A549 (cell line): ENCODE data around the gene KCNQ5. TPM values are rescaled to one million over a fixed set of nuclear protein-coding genes. Genes with fewer than 3 reads are reported as not detected.
A peak's percentile ranks its signal among the peaks of the same experiment; 100 is the strongest.

Experiments
- ATAC-seq, 2 experiments: fragments of 200-7000 bp in 1 of 2; fragments of >200 bp in 1 of 2; cut with Nextera tagmentation in 1 of 2; cut with Tn5 transposase in 1 of 2; 3 replicates each; pipeline versions ENCODE4 v1.8.0 to v1.9.1; 2018 to 2020; ENCODE audit warnings: mild to moderate bottlenecking in 1 of 2, moderate library complexity in 1 of 2
- CTCF ChIA-PET: fragments of 300-600 bp; sonication (Branson Sonifier 250); formaldehyde crosslinking; extraction: SDS; loops from one replicate; lab custom pipeline; 2021; ENCODE audit warnings: antibody characterized with exemption, inconsistent platforms; lab: Yijun Ruan, JAX
- POLR2A ChIA-PET: fragments of 350-600 bp; formaldehyde crosslinking; extraction: SDS; loops from one replicate; lab custom pipeline; 2021; ENCODE audit warnings: antibody characterized with exemption, inconsistent platforms; lab: Yijun Ruan, JAX
- DNase-seq, 2 experiments: peaks; one replicate each; pipeline versions ENCODE4 v3.0.0 to v3.0.0-alpha.2; 2011 to 2016; ENCODE audit warnings: low read depth in 1 of 2, low spot score in 1 of 2
- FAIRE-seq: peaks from 2 replicates; lab custom pipeline; 2011; peaks lifted over from hg19 to GRCh38; lab: Jason Lieb, UNC
- H3K27ac ChIP-seq, 2 experiments: fragments of >200 bp; sonication (Bioruptor Twin); formaldehyde crosslinking; 3 replicates each; pipeline ENCODE4 v1.5.1; 2016 to 2017
- H3K4me1 ChIP-seq: fragments of >200 bp; sonication (Bioruptor Twin); formaldehyde crosslinking; 3 replicates; pipeline ENCODE4 v1.6.1; 2016
- H3K4me2 ChIP-seq: fragments of >200 bp; sonication (Bioruptor Twin); formaldehyde crosslinking; 3 replicates; pipeline ENCODE4 v1.6.1; 2016
- H3K4me3 ChIP-seq: fragments of >200 bp; sonication (Bioruptor Twin); formaldehyde crosslinking; 3 replicates; pipeline ENCODE4 v1.5.1; 2016
- H3K9me3 ChIP-seq: fragments of >200 bp; sonication (Bioruptor Twin); formaldehyde crosslinking; 3 replicates; pipeline ENCODE4 v1.6.1; 2016
- BHLHE40 ChIP-seq: IDR thresholded peaks from 2 replicates; pipeline ENCODE4 v1.6.1; 2012; ENCODE audit warnings: low read depth, low read length, inconsistent platforms
- CEBPB ChIP-seq, 2 experiments: fragments of >200 bp in 1 of 2; sonication (Bioruptor Twin) in 1 of 2; formaldehyde crosslinking in 1 of 2; IDR thresholded peaks; 2 replicates each; pipeline ENCODE4 v1.6.1; 2012 to 2016
- EHF ChIP-seq: fragments of 250-450 bp; sonication (Bioruptor Pico); IDR thresholded peaks from 2 replicates; pipeline ENCODE4 v1.5.0; 2020; ENCODE audit warnings: mild to moderate bottlenecking
- ESRRA ChIP-seq: fragments of 150-350 bp; IDR thresholded peaks from 2 replicates; pipeline ENCODE4 v1.6.1; 2014; ENCODE audit warnings: mild to moderate bottlenecking, low read length, borderline replicate concordance
- FOSL2 ChIP-seq, 2 experiments: fragments of 450-650 bp in 1 of 2; fragments of >200 bp in 1 of 2; sonication (Bioruptor Twin) in 1 of 2; formaldehyde crosslinking; IDR thresholded peaks; 2 replicates each; pipeline versions ENCODE4 v1.5.0 to v1.6.1; 2016 to 2020; ENCODE audit warnings: mild to moderate bottlenecking in 1 of 2, moderate library complexity in 1 of 2
- GATA3 ChIP-seq: IDR thresholded peaks from 2 replicates; pipeline ENCODE4 v1.6.1; 2012; ENCODE audit warnings: borderline replicate concordance
- HES2 ChIP-seq: fragments of >200 bp; sonication (Bioruptor Twin); formaldehyde crosslinking; IDR thresholded peaks from 2 replicates; pipeline ENCODE4 v1.6.1; 2016
- HEYL ChIP-seq: fragments of 250-450 bp; sonication (Bioruptor Pico); IDR thresholded peaks from 2 replicates; pipeline ENCODE4 v1.8.0; 2021; ENCODE audit warnings: mild to moderate bottlenecking, moderate library complexity
- HOXB5 ChIP-seq: fragments of 250-450 bp; sonication (Bioruptor Pico); IDR thresholded peaks from 2 replicates; pipeline ENCODE4 v1.5.0; 2020; ENCODE audit warnings: mild to moderate bottlenecking, moderate library complexity
- JUNB ChIP-seq: fragments of >200 bp; sonication (Bioruptor Twin); formaldehyde crosslinking; IDR thresholded peaks from 2 replicates; pipeline ENCODE4 v1.6.1; 2016
- KDM1A ChIP-seq: fragments of 200-600 bp; sonication (generic); IDR thresholded peaks from 2 replicates; pipeline ENCODE4 v1.6.1; 2016; ENCODE audit warnings: low read depth, mild to moderate bottlenecking
- KDM5A ChIP-seq: fragments of 200-600 bp; sonication (generic); IDR thresholded peaks from 2 replicates; pipeline ENCODE4 v1.6.1; 2016; ENCODE audit warnings: antibody characterized with exemption, mild to moderate bottlenecking
- MAFK ChIP-seq: fragments of 450-650 bp; IDR thresholded peaks from 2 replicates; pipeline ENCODE4 v1.6.1; 2014; ENCODE audit not compliant: partially characterized antibody
- MAX ChIP-seq: IDR thresholded peaks from 2 replicates; pipeline ENCODE4 v1.6.1; 2012
- PHF8 ChIP-seq: fragments of 200-600 bp; sonication (generic); IDR thresholded peaks from 2 replicates; pipeline ENCODE4 v1.6.1; 2016; ENCODE audit warnings: low read depth, mild to moderate bottlenecking, antibody characterized with exemption, moderate library complexity, borderline replicate concordance
- RCOR1 ChIP-seq: fragments of 150-350 bp; IDR thresholded peaks from 2 replicates; pipeline ENCODE4 v1.6.1; 2014; ENCODE audit warnings: antibody characterized with exemption, low read length, low read depth
- RNF2 ChIP-seq: fragments of 200-600 bp; sonication (generic); IDR thresholded peaks from 2 replicates; pipeline ENCODE4 v1.6.1; 2016; ENCODE audit warnings: low read depth, mild to moderate bottlenecking, antibody characterized with exemption, moderate library complexity, borderline replicate concordance
- USF2 ChIP-seq: fragments of 450-650 bp; IDR thresholded peaks from 2 replicates; pipeline ENCODE4 v1.6.1; 2014; ENCODE audit warnings: antibody characterized with exemption
- ZC3H11A ChIP-seq: fragments of 450-650 bp; IDR thresholded peaks from 2 replicates; pipeline ENCODE4 v1.6.1; 2014; ENCODE audit warnings: antibody characterized with exemption, mild to moderate bottlenecking
- ZNF302 ChIP-seq: fragments of 250-450 bp; sonication (Bioruptor Pico); IDR thresholded peaks from 2 replicates; pipeline ENCODE4 v1.9.0; 2021; ENCODE audit warnings: inconsistent platforms, mild to moderate bottlenecking, moderate library complexity
- WGBS: methylation state at CpG from one replicate; pipeline ENCODE4 v1.1.6; 2017; ENCODE audit errors: missing lambda C conversion rate; 5-methylcytosine and 5-hydroxymethylcytosine counted together
- polyA plus RNA-seq, 4 experiments: library from polyadenylated mRNA; depleted of rRNA in 3 of 4; stranded (reverse); fragments of >200 nt; fragmentation: RNase III in 1 of 4; extraction: RNeasy Plus Mini Kit Qiagen cat#74134 plus additional on column Dnase treatment in 1 of 4; gene quantifications; 2 replicates in 3 of 4; 3 replicates in 1 of 4; pipeline ENCODE4 v1.2.3, GENCODE V29; 2011 to 2017

KCNQ5 gene
- polyA plus RNA-seq, 2 of the 4 experiments (the other 2 are of a cell fraction), result 1.2 to 1.3 TPM

GRCh38 chr6:72950114-72950860 is 328.4 kb downstream of the KCNQ5 start:
- ChIA-PET POLR2A (interaction anchor here (0.6 kb wide), 1 partner anchor 138 kb away, joined by 3 read pairs; no protein-coding TSS in a partner anchor), CTCF (interaction anchor here (0.6 kb wide), 1 partner anchor 101 kb away, joined by 3 read pairs; no protein-coding TSS in a partner anchor)
- Histone ChIP-seq H3K4me1 (peaks cover 64% of the 10 kb centered on the region), H3K9me3 (no peaks in the 10 kb centered on the region; the same call in 2 of the 3 replicates), H3K4me2 (peak overlapping the region; percentile 73), H3K4me3 (no peak overlapping the region), H3K27ac (peak overlapping the region; percentile 65 to 83)
- TF ChIP-seq KDM1A (no peak), MAFK (peak; percentile 61), FOSL2 (IDR thresholded peaks at IDR 0.05) (peak; percentile 53), FOSL2 (CRISPR knock-in tag; IDR thresholded peaks at IDR 0.05) (peak; percentile 77), MAX (peak; percentile 30; the same call in 1 of the 2 replicates), CEBPB (IDR thresholded peaks at IDR 0.05) (peak; percentile 49 to 75; a peak in 3 of 4 replicates), GATA3 (peak; percentile 61; the same call in 1 of the 2 replicates), RCOR1 (no peak), JUNB (peak; percentile 54), KDM5A (no peak)
- peak; percentile 73 to 89 for ATAC-seq
- 5% methylated on average over 6 of the region's 6 CpGs for WGBS
- FAIRE-seq, result peak; percentile 7
- peak; percentile 31 to 64 for DNase-seq

GRCh38 chr6:72952808-72953630 is 331.2 kb downstream of the KCNQ5 start:
- peak in 1 of 2 experiments; percentile 34 for DNase-seq
- Histone ChIP-seq H3K27ac (peak overlapping the region; percentile 61 to 82), H3K4me3 (no peak overlapping the region), H3K4me2 (peak overlapping the region; percentile 58), H3K9me3 (no peaks in the 10 kb centered on the region; the same call in 2 of the 3 replicates), H3K4me1 (peaks cover 45% of the 10 kb centered on the region)
- POLR2A ChIA-PET, result no interaction called here
- CTCF ChIA-PET, result interaction anchor here (1.5 kb wide), 1 partner anchor 176 kb away, joined by 4 read pairs; no protein-coding TSS in a partner anchor
- no peak for TF ChIP-seq ZNF302
- peak; percentile 61 for TF ChIP-seq MAFK
- no peak for FAIRE-seq
- peak in 1 of 2 experiments; percentile 42; a peak in 2 of 6 replicates for ATAC-seq
- WGBS, result 25% methylated on average over 2 of the region's 2 CpGs

GRCh38 chr6:72953971-72954381 is 332.1 kb downstream of the KCNQ5 start:
- Histone ChIP-seq H3K4me3 (no peak overlapping the region), H3K9me3 (no peaks in the 10 kb centered on the region), H3K4me1 (peaks cover 41% of the 10 kb centered on the region), H3K4me2 (peak overlapping the region; percentile 58), H3K27ac (peak overlapping the region; percentile 61 to 82; a peak in 4 of 6 replicates)
- CTCF ChIA-PET, result no interaction called here
- ATAC-seq (peak in 1 of 2 experiments; percentile 49; a peak in 3 of 6 replicates), FAIRE-seq (no peak), DNase-seq (no peak)
- POLR2A ChIA-PET, result no interaction called here
- 14% methylated on average over 3 of the region's 3 CpGs for WGBS
- TF ChIP-seq HES2 (no peak), ESRRA (no peak), PHF8 (no peak), MAX (no peak), JUNB (no peak), BHLHE40 (no peak), HEYL (no peak), ZC3H11A (no peak), HOXB5 (CRISPR knock-in tag) (no peak), USF2 (no peak), CEBPB (IDR thresholded peaks at IDR 0.05) (no peak), EHF (no peak), RNF2 (no peak)
